B cell (primary cell): ENCODE results near the gene PPP6R2. TPM values are rescaled to one million over a fixed set of nuclear protein-coding genes. Genes with fewer than 3 reads are reported as not detected.

Experiments
- ATAC-seq: fragments of 200-7000 bp; cut with Tn5 transposase; one replicate; pipeline ENCODE4 v1.10.0; 2021; ENCODE audit warnings: low read depth, mild to moderate bottlenecking, moderate number of reproducible peaks, moderate library complexity
- CTCF ChIA-PET: fragments of 350-600 bp; sonication (Branson Sonifier 250); formaldehyde crosslinking; loops from one replicate; lab custom pipeline; 2021; ENCODE audit warnings: antibody characterized with exemption, inconsistent platforms; lab: Charles Lee
- POLR2A ChIA-PET: fragments of 350-600 bp; sonication (Branson Sonifier 250); formaldehyde crosslinking; loops from one replicate; lab custom pipeline; 2021; ENCODE audit warnings: antibody characterized with exemption; lab: Charles Lee
- DNase-seq: peaks from one replicate; pipeline ENCODE4 v3.0.0; 2013
- H2AFZ ChIP-seq: 2 replicates; pipeline ENCODE4 v1.6.1; 2012; ENCODE audit warnings: mild to moderate bottlenecking, low read depth, low read length; ENCODE audit not compliant: insufficient read depth, poor library complexity, severe bottlenecking
- H3K27ac ChIP-seq, 2 donors: 1 replicate in 1 of 2; 2 replicates in 1 of 2; pipeline ENCODE4 v1.5.1; 2012 to 2013; ENCODE audit warnings: low read length in 2 of 2, mild to moderate bottlenecking in 2 of 2, moderate library complexity in 1 of 2
- H3K27me3 ChIP-seq, 4 experiments: fragments of 200-600 bp in 1 of 4; sonication (generic) in 1 of 4; replicated peaks in 1 of 4; 1 replicate in 2 of 4; 2 replicates in 2 of 4; pipeline versions ENCODE4 v1.6.1 to v1.7.0; 2013 to 2016; ENCODE audit warnings: low read length in 3 of 4, mild to moderate bottlenecking in 2 of 4, mixed read lengths in 1 of 4, moderate library complexity in 1 of 4; ENCODE audit not compliant: insufficient read depth in 4 of 4, control insufficient read depth in 3 of 4; ENCODE audit errors: control extremely low read depth in 1 of 4
- H3K36me3 ChIP-seq, 2 experiments: replicated peaks in 1 of 2; 1 replicate in 1 of 2; 2 replicates in 1 of 2; pipeline versions ENCODE4 v1.6.1 to v1.7.1; 2013; ENCODE audit warnings: low read length in 1 of 2; ENCODE audit not compliant: insufficient read depth in 2 of 2, control insufficient read depth in 1 of 2; ENCODE audit errors: control extremely low read depth in 1 of 2, extremely low read depth in 1 of 2
- H3K4me1 ChIP-seq, 2 donors: fragments of 200-600 bp in 1 of 2; sonication (generic) in 1 of 2; 1 replicate in 1 of 2; 2 replicates in 1 of 2; pipeline versions ENCODE4 v1.5.1 to v1.6.1; 2013 to 2017; ENCODE audit warnings: low read length in 2 of 2; ENCODE audit not compliant: control insufficient read depth in 2 of 2, insufficient read depth in 2 of 2
- H3K4me2 ChIP-seq: replicated peaks from 2 replicates; pipeline ENCODE3; 2012; ENCODE audit warnings: mild to moderate bottlenecking, low read depth, low read length; ENCODE audit not compliant: poor library complexity, severe bottlenecking
- H3K4me3 ChIP-seq, 5 experiments: fragments of 200-600 bp in 1 of 5; sonication (generic) in 1 of 5; 1 replicate in 3 of 5; 2 replicates in 2 of 5; pipeline versions ENCODE4 v1.5.1 to v1.7.0; 2011 to 2016; ENCODE audit warnings: low read length in 4 of 5, mild to moderate bottlenecking in 4 of 5, low read depth in 2 of 5, control low read depth in 1 of 5, moderate library complexity in 1 of 5; ENCODE audit not compliant: insufficient read depth in 1 of 5; ENCODE audit errors: control extremely low read depth in 1 of 5, extremely low read depth in 1 of 5
- H3K79me2 ChIP-seq: fragments of 200-600 bp; sonication (generic); one replicate; pipeline ENCODE4 v1.6.0; 2016; ENCODE audit warnings: low read length; ENCODE audit not compliant: control insufficient read depth, insufficient read depth
- H3K9ac ChIP-seq: fragments of 200-600 bp; sonication (generic); 2 replicates; pipeline ENCODE4 v1.6.1; 2017; ENCODE audit warnings: mild to moderate bottlenecking, low read length, moderate library complexity
- H3K9me3 ChIP-seq, 3 donors: one replicate each; pipeline versions ENCODE4 v1.6.1 to v1.7.1; 2013; ENCODE audit warnings: low read length in 2 of 3; ENCODE audit not compliant: control insufficient read depth in 2 of 3, insufficient read depth in 1 of 3; ENCODE audit errors: control extremely low read depth in 1 of 3
- H4K20me1 ChIP-seq: 2 replicates; pipeline ENCODE4 v1.6.0; 2012; ENCODE audit warnings: mild to moderate bottlenecking, low read length; ENCODE audit not compliant: insufficient read depth, control insufficient read depth, poor library complexity, severe bottlenecking
- H3K27ac Mint-ChIP-seq: one replicate; pipeline ENCODE4 v1.8.0; 2021; ENCODE audit warnings: mixed read lengths
- H3K27me3 Mint-ChIP-seq: one replicate; pipeline ENCODE4 v1.8.0; 2021; ENCODE audit warnings: mixed read lengths
- H3K4me1 Mint-ChIP-seq: one replicate; pipeline ENCODE4 v1.8.0; 2021; ENCODE audit warnings: mixed read lengths
- H3K4me3 Mint-ChIP-seq: one replicate; pipeline ENCODE4 v1.8.0; 2021; ENCODE audit warnings: mixed read lengths
- H3K9me3 Mint-ChIP-seq: one replicate; pipeline ENCODE4 v1.8.0; 2022; ENCODE audit warnings: mixed read lengths; ENCODE audit not compliant: insufficient read depth
- CTCF ChIP-seq: fragments of 200-600 bp; IDR thresholded peaks from one replicate; pipeline ENCODE4 v1.8.0; 2022; ENCODE audit warnings: antibody characterized with exemption, mild to moderate bottlenecking
- EZH2 ChIP-seq: IDR thresholded peaks from 2 replicates; pipeline ENCODE4 v1.6.1; 2012; ENCODE audit warnings: borderline replicate concordance, low read depth, mild to moderate bottlenecking, moderate library complexity, low read length; ENCODE audit not compliant: insufficient read depth, poor library complexity, severe bottlenecking
- whole genome bisulfite sequencing: methylation state at CpG from one replicate; pipeline ENCODE4 v1.1.5; 2013; ENCODE audit warnings: missing lambda C conversion rate; ENCODE audit not compliant: insufficient coverage; 5-methylcytosine and 5-hydroxymethylcytosine counted together
- intact Hi-C: fragments of 100-400 bp; cut with micrococcal nuclease; formaldehyde crosslinking; loops from one replicate; pipeline ENCODE4 v1.10.0; 2022
- polyA plus RNA-seq: library from polyadenylated mRNA; depleted of rRNA; stranded (reverse); fragments of >200 nt; gene quantifications from 2 replicates; pipeline ENCODE4 v1.2.3, GENCODE V29; 2012
- total RNA-seq, 2 donors: library from RNA; stranded (reverse); fragments of 120-200 nt in 1 of 2; gene quantifications; 1 replicate in 1 of 2; 2 replicates in 1 of 2; pipeline versions ENCODE4 v1.2.3 to v1.2.4, GENCODE V29; 2013 to 2022

Gene PPP6R2
- total and polyA plus RNA-seq, 2 donors (not counting 1 experiment from before 2014, with no cell fraction given): 91.4 to 98.7 TPM

GRCh38 chr22:50440544-50441249 is 97.6 kb downstream of the PPP6R2 start:
- no peak overlapping the region for H3K27ac ChIP-seq

More at GRCh38 chr22:50440544-50441249, 97.6 kb downstream of the PPP6R2 start:
- TF ChIP-seq EZH2 (no peak), CTCF (no peak)
- Histone ChIP-seq H3K9ac (no peak overlapping the region), H3K4me3 (no peak overlapping the region), H3K36me3 (peaks cover 0 to 46% of the 10 kb centered on the region in 2 experiments), H3K9me3 (no peaks in the 10 kb centered on the region), H3K79me2 (no peaks in the 10 kb centered on the region), H3K4me1 (peaks cover 8% of the 10 kb centered on the region in 2 donors), H4K20me1 (peaks cover 8% of the 10 kb centered on the region), H2AFZ (no peak overlapping the region), H3K4me2 (no peak overlapping the region), H3K27me3 (no peaks in the 10 kb centered on the region)
- no peak for ATAC-seq
- Mint-ChIP-seq H3K27me3 (no peaks in the 10 kb centered on the region), H3K27ac (no peak overlapping the region), H3K9me3 (no peaks in the 10 kb centered on the region), H3K4me1 (peaks cover 13% of the 10 kb centered on the region), H3K4me3 (no peak overlapping the region)
- DNase-seq: no peak
- intact Hi-C loops: no loop called here
- CTCF ChIA-PET: interaction anchor here (0.6 to 1.4 kb wide), 4 partner anchors 9 to 201 kb away, joined by 3 to 5 read pairs (median 4); partner anchors contain the start of gene SCO2
- POLR2A ChIA-PET: no interaction called here
- 92% methylated on average over 25 of the region's 26 CpGs for WGBS
